Hepatocyte (in vitro differentiated cells): ENCODE results near the gene COMP.
A peak's percentile ranks its signal among the peaks of the same experiment; 100 is the strongest.

Experiments
- EZH2 ChIP-seq: fragments of 200-600 bp; sonication (generic); IDR thresholded peaks from 2 replicates; pipeline ENCODE4 v1.6.1; 2016; ENCODE audit warnings: antibody characterized with exemption, mild to moderate bottlenecking, borderline replicate concordance
- EZH2phosphoT487 ChIP-seq: fragments of 200-600 bp; sonication (generic); IDR thresholded peaks from one replicate; pipeline ENCODE4 v1.6.1; 2018; ENCODE audit warnings: antibody characterized with exemption, mild to moderate bottlenecking, low read depth, moderate library complexity; ENCODE audit not compliant: unreplicated experiment, severe bottlenecking
- TF ChIP-seq, protein P1 (sequence below): fragments of 200-600 bp; sonication (generic); IDR thresholded peaks from 2 replicates; pipeline ENCODE4 v1.5.1; 2016; ENCODE audit warnings: antibody characterized with exemption, mild to moderate bottlenecking; ENCODE audit not compliant: poor library complexity

DNA sequence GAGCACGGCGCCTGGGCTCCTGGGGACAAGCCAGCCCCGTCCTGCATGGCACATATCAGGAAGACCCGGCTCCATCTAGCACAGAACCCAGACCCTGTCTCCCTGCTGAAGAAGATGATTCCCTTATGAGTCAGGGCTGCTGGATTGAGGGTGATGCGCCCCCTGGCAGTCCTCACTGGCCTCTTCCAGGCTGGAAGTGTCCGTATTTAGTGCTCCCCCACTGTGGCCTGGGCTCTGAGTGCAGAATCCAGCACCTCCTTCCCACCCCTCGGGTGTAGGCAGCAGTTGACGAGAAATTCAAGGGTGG lies 14.9 kb downstream of the COMP start:
- TF ChIP-seq, protein P1, sequence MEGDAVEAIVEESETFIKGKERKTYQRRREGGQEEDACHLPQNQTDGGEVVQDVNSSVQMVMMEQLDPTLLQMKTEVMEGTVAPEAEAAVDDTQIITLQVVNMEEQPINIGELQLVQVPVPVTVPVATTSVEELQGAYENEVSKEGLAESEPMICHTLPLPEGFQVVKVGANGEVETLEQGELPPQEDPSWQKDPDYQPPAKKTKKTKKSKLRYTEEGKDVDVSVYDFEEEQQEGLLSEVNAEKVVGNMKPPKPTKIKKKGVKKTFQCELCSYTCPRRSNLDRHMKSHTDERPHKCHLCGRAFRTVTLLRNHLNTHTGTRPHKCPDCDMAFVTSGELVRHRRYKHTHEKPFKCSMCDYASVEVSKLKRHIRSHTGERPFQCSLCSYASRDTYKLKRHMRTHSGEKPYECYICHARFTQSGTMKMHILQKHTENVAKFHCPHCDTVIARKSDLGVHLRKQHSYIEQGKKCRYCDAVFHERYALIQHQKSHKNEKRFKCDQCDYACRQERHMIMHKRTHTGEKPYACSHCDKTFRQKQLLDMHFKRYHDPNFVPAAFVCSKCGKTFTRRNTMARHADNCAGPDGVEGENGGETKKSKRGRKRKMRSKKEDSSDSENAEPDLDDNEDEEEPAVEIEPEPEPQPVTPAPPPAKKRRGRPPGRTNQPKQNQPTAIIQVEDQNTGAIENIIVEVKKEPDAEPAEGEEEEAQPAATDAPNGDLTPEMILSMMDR = peak; percentile 27
- no peak for TF ChIP-seq EZH2phosphoT487
- TF ChIP-seq EZH2 = no peak
